ENCODE data around the gene TRDN. TPM values are rescaled to one million over a fixed set of nuclear protein-coding genes. Genes with fewer than 3 reads are reported as not detected.

Gene TRDN
- total RNA-seq, 4 donors from 2014 or later, result not detected

DNA sequence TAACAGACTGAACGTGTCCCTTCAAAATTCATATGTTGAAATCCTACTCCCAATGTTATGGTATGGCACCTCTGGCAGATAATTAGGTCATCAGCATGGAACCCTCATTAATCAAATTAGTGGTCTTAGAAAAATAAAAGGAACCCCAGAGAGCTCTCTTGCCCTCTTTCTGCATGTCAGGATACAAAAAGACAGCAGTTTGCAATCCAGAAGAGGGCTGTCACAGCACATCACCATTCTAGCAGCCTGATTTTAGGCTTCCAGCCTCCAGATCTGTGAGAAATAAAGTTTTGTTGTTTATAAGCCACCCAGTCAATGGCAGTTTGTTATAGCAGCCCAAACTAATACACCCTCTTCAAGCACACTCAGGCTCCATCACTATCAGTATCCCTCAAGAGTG is 292.9 kb downstream of the TRDN start:
- Histone ChIP-seq H3K9me3 (no peaks in the 10 kb centered on the region), H3K27me3 (no peaks in the 10 kb centered on the region), H3K27ac (no peak overlapping the region), H3K4me1 (no peaks in the 10 kb centered on the region), H3K4me3 (no peak overlapping the region), H3K36me3 (no peaks in the 10 kb centered on the region)
- TF ChIP-seq, protein P1, sequence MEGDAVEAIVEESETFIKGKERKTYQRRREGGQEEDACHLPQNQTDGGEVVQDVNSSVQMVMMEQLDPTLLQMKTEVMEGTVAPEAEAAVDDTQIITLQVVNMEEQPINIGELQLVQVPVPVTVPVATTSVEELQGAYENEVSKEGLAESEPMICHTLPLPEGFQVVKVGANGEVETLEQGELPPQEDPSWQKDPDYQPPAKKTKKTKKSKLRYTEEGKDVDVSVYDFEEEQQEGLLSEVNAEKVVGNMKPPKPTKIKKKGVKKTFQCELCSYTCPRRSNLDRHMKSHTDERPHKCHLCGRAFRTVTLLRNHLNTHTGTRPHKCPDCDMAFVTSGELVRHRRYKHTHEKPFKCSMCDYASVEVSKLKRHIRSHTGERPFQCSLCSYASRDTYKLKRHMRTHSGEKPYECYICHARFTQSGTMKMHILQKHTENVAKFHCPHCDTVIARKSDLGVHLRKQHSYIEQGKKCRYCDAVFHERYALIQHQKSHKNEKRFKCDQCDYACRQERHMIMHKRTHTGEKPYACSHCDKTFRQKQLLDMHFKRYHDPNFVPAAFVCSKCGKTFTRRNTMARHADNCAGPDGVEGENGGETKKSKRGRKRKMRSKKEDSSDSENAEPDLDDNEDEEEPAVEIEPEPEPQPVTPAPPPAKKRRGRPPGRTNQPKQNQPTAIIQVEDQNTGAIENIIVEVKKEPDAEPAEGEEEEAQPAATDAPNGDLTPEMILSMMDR (IDR thresholded peaks at IDR 0.05), result no peak
- intact Hi-C loops (cut with DNase I), result no loop called here
- DNase-seq, result no peak
- 59 to 65% methylated on average over 1 of the region's 1 CpG for WGBS, 2 donors

DNA sequence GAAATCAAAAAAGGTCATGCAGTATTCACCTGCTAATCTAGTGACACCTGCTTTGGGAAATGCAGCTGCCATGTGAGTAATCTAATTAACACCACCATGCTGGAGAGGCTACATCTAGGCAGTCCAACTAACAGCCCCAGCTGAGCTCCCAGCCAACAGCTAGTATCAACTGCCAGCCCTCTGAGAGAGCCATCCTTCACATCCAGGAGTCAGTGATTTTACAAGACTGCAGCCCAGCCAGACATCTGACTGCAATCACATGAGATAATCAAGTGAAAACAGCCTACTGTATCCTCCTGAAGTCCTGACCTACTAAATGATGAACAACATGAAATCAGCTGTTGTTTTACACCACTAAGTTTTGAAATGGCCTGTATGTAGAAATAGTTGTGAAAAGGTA is 298.4 kb downstream of the TRDN start:
- Histone ChIP-seq H3K9me3 (no peaks in the 10 kb centered on the region), H3K4me3 (no peak overlapping the region), H3K27me3 (no peaks in the 10 kb centered on the region), H3K4me1 (no peaks in the 10 kb centered on the region), H3K36me3 (no peaks in the 10 kb centered on the region), H3K27ac (no peak overlapping the region)
- intact Hi-C loops (cut with DNase I), result no loop called here
- no peak for TF ChIP-seq POLR2A (IDR thresholded peaks at IDR 0.05)
- TF ChIP-seq, protein P1 (IDR thresholded peaks at IDR 0.05), result no peak
- DNase-seq, result no peak

DNA sequence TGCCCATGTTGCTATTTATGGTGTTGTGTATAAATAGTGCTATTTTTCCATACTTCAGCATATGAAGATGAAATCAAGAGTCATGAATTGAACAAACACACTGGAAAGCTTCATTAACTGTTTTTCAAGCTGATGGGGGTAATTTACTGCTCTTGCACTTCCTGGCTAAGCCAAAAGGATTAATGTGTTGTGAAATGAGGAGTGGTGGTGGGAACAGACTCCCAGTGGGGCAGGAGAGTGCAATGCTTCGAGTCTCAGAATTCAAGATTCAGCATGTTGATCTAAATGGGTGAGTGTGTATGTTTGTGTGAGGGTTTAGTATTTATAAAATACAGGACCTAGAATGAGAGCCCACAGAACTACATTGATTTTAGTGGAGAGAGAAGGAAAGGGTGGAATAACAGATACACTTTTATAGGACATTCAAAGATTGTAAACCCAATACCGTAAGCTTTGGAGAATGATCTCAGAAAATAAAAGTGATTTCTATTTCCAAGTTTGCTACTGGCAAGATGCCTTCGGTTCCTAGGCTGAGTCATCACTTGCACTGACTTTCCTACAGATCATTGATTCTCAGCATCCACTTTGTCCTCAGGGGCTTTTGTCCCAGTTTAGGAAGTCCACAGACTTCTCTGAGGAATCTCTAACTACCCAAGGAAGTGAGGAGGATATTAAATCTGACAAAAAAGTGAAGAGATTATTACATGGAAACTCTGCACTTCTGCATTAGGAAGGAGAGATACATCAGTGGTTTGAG is 303.6 kb downstream of the TRDN start:
- no peak for DNase-seq
- TF ChIP-seq POLR2A (IDR thresholded peaks at IDR 0.05), result no peak
- TF ChIP-seq, protein P1 (IDR thresholded peaks at IDR 0.05), result no peak
- intact Hi-C loops (cut with DNase I), result no loop called here
- Histone ChIP-seq H3K4me3 (no peak overlapping the region), H3K27ac (no peak overlapping the region), H3K27me3 (no peaks in the 10 kb centered on the region), H3K9me3 (no peaks in the 10 kb centered on the region), H3K4me1 (no peaks in the 10 kb centered on the region), H3K36me3 (no peaks in the 10 kb centered on the region)
- WGBS, 2 donors, result 27 to 40% methylated on average over 3 of the region's 3 CpGs

DNA sequence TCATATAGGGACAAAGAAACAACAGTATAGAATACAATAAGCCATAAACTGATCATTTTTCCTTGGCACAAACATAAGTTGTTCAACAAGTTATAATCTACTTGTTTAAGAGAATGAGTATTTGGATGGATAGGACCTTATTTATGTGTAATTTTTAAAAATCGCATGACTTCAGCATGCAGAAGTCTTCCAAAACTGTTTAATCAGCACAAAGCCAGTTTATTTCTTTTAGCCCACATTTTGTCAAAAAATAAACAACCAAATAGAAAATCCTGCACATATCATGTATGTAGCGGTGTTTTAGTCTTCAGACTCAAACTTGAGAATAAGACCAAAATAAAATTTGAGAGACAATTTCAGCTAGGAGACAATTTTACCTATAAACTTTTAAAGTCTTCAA is 304.7 kb downstream of the TRDN start:
- Histone ChIP-seq H3K4me3 (no peak overlapping the region), H3K36me3 (no peaks in the 10 kb centered on the region), H3K4me1 (no peaks in the 10 kb centered on the region), H3K9me3 (no peaks in the 10 kb centered on the region), H3K27ac (no peak overlapping the region), H3K27me3 (no peaks in the 10 kb centered on the region)
- intact Hi-C loops (cut with DNase I), result no loop called here
- TF ChIP-seq, protein P1 (IDR thresholded peaks at IDR 0.05), result no peak
- TF ChIP-seq POLR2A (IDR thresholded peaks at IDR 0.05), result no peak
- no peak for DNase-seq
- WGBS, 2 donors, result 68 to 77% methylated on average over 2 of the region's 2 CpGs

DNA sequence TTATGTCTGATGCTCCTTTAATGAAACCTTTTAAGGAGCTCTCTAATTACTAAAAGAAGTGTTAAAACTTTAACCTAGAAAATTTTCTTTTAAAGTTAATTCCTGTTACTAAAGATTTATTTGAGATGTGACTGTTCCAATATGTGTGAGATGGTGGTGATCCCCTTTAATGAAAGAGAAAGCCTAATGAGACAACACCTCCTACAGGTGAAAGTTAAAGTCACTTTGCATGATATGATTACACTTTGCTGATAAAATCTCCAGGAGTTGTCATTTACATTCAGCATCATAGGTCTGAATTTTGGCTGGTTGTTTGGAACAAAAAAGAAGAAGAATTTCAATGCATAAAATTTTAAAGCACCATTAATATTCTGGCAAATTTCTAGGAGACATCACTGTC is 307.4 kb downstream of the TRDN start:
- H3K27ac ChIP-seq, result no peak overlapping the region
- no peaks in the 10 kb centered on the region for H3K27me3 ChIP-seq
- intact Hi-C loops (cut with DNase I), result no loop called here
- no peaks in the 10 kb centered on the region for H3K9me3 ChIP-seq
- TF ChIP-seq, protein P1 (IDR thresholded peaks at IDR 0.05), result no peak
- TF ChIP-seq POLR2A (IDR thresholded peaks at IDR 0.05), result no peak
- H3K4me3 ChIP-seq, result no peak overlapping the region
- DNase-seq, result no peak
- H3K36me3 ChIP-seq, result no peaks in the 10 kb centered on the region
- no peaks in the 10 kb centered on the region for H3K4me1 ChIP-seq

All from esophagus squamous epithelium (tissue), 5 donors.